Measurements from ENCODE around the gene SCGB1A1.
"Not testable (repeated sequence)": the region's sequence is repeated elsewhere in the genome, so short reads cannot be mapped to it uniquely, and the experiment has no call there.

The SCGB1A1 gene

DNA sequence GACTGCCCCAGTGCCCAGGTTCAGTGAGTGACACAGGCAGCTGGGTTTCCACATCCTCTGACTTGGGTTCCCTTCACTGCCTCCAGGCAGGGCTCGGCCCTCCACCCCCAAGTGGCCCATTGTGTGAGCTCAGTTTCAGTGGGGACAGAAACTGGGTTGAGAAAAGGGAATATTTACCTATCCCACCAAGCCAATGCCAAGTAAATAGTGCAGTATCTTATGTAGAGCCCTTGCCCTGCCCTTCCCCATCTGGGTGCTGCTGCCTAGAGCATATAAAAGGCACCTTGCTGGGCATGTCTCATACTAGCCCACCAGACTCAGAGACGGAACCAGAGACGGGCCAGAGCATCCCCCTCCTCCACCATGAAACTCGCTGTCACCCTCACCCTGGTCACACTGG is at the start of gene SCGB1A1:
TSS of gene SCGB1A1 (plus strand) at position 301 of the 400 bp plus-strand sequence. CDS start at position 364, 63 bp downstream.
- DNase-seq (ENCODE audit: low read depth), result no peak

GRCh38 chr11:62370743-62371440 is 47.9 kb upstream of the SCGB1A1 start:
- DNase-seq (ENCODE audit: low read depth), result no peak

DNA sequence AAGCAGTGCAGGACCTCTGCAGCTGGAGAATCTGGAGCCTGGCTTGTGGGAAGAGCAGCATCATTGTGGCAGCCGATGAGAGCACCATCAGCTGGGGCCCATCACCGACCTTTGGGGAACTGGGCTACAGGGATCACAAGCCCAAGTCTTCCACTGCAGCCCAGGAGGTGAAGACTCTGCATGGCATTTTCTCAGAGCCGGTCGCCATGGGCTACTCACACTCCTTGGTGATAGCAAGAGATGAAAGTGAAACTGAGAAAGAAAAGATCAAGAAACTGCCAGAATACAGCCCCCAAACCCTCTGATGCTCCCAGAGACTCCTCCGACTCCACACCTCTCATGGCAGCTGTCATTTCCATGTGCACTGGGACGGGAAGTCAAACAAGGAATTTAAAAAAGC is 46.0 kb upstream of the SCGB1A1 start:
- no peak for DNase-seq (ENCODE audit: low read depth)

GRCh38 chr11:62373464-62374119 is 45.2 kb upstream of the SCGB1A1 start:
- DNase-seq (ENCODE audit: low read depth), result no peak

- DNase-seq (ENCODE audit: low read depth), result no peak
These were observed 44.0 kb upstream of the SCGB1A1 start for GRCh38 chr11:62374801-62375200.

GRCh38 chr11:62378459-62379063 is 40.3 kb upstream of the SCGB1A1 start:
- DNase-seq (ENCODE audit: low read depth), result not testable (repeated sequence)

GRCh38 chr11:62379586-62379985 is 39.2 kb upstream of the SCGB1A1 start:
- not testable (repeated sequence) for DNase-seq (ENCODE audit: low read depth)

DNA sequence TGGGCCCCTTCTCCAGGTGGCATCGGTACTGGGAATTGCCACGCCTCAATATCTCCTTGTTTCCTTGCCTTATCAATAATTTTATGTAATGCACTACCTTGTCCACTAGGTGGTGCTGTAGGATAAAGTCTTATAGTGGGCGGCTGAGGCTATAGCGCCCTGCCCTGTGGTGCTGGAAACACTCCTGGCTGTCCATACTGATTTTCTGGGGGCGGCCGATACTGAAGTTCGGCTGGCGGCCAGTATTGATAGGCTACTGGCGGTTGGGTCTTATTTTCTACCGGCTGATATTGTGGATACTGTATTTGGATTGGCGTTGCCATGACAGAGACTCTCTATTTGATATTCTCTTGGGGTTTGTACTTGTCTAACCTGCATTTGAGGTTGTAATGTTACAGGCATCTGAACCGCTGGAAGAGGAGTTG is 38.0 kb upstream of the SCGB1A1 start:
- not testable (repeated sequence) for DNase-seq (ENCODE audit: low read depth)

DNA sequence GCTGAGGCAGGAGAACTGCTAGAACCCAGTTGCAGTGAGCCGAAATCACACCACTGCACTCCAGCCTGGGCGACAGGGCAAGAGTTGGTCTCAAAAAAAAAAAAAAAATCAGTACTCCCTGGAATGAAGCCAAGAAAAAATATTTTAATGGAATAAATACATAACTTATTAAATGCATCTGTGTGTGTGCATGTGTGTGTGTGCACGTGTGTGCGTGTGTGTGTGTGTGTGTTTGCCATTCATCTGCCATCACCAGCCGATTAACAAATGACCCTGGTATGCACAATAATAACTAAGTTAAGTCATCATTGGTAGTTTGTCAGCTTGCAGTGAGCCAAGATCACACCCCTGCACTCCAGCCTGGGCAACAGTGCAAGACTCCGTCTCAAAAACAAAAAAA is 35.0 kb upstream of the SCGB1A1 start:
- no peak for DNase-seq (ENCODE audit: low read depth)

DNA sequence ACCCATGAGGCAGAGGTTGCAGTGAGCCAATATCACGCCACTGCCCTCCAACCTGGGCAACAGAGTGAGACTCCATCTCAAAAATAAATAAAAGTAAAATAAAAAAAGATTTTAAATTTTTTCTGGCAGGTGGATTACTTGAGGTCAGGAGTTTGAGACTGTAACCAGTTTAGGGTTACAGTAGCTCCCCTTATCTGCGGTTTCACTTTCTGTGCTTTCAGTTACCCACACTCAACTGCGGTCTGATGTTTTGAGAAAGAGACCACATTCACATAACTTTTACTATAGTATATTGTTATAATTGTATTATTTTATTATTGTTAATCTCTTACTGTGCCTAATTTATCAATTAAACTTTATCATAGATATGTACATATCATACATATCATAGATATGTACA is 32.8 kb upstream of the SCGB1A1 start:
- not testable (repeated sequence) for DNase-seq (ENCODE audit: low read depth)

DNA sequence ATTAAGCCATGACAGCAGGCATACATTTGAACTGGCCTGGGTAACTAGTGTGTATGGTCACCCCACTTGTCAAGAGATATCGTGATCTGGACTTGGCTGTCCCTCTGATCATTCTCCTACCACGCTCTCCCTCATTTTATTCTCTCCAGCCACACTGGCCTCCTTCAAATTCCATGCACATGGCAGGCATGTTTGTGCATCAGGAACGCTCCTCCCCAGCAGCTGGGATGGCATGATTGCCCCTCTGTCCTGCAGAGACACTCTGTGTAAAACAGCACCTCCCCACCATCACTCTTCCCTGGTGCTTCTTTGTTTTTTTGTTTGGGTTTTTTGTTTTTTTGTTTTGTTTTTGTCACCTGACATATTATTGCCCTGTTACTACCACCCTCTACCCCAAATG is 31.5 kb upstream of the SCGB1A1 start:
- DNase-seq (ENCODE audit: low read depth), result no peak

- no peak for DNase-seq (ENCODE audit: low read depth)
These were observed 29.8 kb upstream of the SCGB1A1 start for GRCh38 chr11:62388999-62389398.

- DNase-seq (ENCODE audit: low read depth), result no peak
These were observed 28.6 kb upstream of the SCGB1A1 start for GRCh38 chr11:62390237-62390636.

- no peak for DNase-seq (ENCODE audit: low read depth)
These were observed 28.1 kb upstream of the SCGB1A1 start for GRCh38 chr11:62390722-62391121.

GRCh38 chr11:62391642-62392425 is 27.0 kb upstream of the SCGB1A1 start:
- no peak for DNase-seq (ENCODE audit: low read depth)

DNA sequence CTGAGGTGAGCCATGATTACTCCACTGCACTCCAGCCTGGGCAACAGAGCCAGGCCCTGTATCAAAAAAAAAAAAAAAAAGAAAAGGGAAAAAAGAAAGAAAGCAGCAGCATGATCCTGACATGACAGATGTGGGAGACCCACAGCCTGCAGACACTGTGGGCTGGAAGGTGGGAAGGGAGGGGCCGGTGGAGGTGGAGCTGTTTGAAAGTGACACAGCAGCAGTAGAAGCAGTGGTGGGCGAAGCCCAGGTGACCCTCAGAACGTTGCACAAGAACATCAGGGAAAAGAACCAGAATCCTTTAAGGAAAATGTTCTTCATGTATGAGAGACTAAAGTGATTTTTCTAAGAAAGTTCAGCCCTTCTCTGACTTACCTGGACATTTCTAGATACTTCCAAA is 26.3 kb upstream of the SCGB1A1 start:
- no peak for DNase-seq (ENCODE audit: low read depth)

- no peak for DNase-seq (ENCODE audit: low read depth)
These were observed 25.7 kb upstream of the SCGB1A1 start for GRCh38 chr11:62393061-62393611.

- no peak for DNase-seq (ENCODE audit: low read depth)
These were observed 25.1 kb upstream of the SCGB1A1 start for GRCh38 chr11:62393735-62394134.

DNA sequence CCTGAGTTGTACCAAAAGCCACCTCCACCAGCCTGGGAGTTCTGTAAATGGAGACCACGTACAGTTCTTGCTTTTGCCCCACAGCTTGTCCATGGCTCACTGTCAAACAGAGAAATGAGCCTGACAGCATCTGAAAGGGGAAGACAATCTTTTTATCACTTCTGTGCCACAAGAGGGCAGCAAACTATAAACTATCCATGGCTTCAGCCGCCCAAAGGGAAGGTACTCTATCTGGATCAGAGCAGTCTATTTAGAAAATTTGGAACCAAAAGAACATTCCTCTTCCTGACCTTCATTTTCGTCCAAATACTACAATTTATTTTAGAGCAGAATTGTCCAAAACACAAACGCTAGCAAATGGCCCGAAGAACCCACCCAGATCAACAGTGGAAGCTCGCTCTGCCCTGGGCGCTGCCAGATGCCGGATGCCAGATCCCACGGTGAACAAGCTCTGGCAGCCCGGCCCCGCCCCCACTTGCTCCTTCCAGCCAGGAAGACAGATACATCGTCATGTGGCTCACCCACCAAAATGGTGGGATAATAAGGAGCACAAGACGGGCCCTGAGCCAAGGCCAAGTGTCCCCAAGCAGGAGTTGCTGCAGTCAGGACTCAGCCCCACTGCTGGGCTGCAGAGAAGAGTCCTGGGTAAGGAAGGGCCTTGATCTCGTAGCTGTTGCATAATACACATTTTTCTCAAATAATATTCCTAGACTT is 23.9 kb upstream of the SCGB1A1 start:
- no peak for DNase-seq (ENCODE audit: low read depth)

DNA sequence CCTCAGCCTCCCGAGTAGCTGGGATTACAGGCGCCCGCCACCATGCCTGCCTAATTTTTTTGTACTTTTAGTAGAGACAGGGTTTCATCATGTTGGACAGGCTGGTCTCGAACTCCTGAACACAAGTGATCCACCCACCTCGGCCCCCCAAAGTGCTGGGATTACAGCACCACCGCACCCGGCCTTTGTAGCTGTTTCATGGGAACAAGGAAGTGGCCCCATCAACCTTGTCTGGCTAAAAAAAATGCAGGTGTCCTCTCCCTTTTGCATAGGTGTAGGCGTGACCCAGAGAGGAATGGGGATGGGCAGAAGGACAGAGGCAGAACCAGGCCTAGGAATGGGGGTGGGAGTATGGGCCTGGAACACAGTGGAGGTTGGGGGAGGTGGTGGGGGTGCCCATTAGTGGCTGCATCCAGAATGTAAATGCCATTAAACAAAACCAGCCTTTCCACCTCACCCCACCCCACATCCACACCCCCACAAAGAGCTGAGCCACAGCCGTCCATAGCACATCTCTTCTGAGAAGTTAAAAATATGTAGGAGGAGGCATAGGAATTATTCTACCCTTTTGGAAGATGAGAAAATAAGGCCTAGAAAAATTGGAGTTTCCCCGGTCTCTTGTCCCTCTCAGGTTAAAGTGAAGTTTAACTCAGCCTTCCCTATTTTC is 22.8 kb upstream of the SCGB1A1 start:
- no peak for DNase-seq (ENCODE audit: low read depth)
